Activated B cell treated with CpG ODN at 0.5 μM for 24 hours (primary cell): ENCODE results near the gene SOX5. TPM values are rescaled to one million over a fixed set of nuclear protein-coding genes. Genes with fewer than 3 reads are reported as not detected.
"Not testable (repeated sequence)": the region's sequence is repeated elsewhere in the genome, so short reads cannot be mapped to it uniquely, and the experiment has no call there.

Experiments used
- ATAC-seq: fragments of 200-7000 bp; cut with Tn5 transposase; one replicate; pipeline ENCODE4 v1.10.0; 2021; ENCODE audit warnings: low read depth, mild to moderate bottlenecking, moderate library complexity
- CTCF ChIA-PET: fragments of 350-600 bp; sonication (Branson Sonifier 250); formaldehyde crosslinking; loops from one replicate; lab custom pipeline; 2021; ENCODE audit warnings: antibody characterized with exemption; lab: Charles Lee
- POLR2A ChIA-PET: fragments of 350-600 bp; sonication (Branson Sonifier 250); formaldehyde crosslinking; loops from one replicate; lab custom pipeline; 2021; ENCODE audit warnings: antibody characterized with exemption; lab: Charles Lee
- DNase-seq: peaks from one replicate; pipeline ENCODE4 v3.0.0; 2022
- H3K27ac Mint-ChIP-seq: one replicate; pipeline ENCODE4 v1.8.0; 2020; ENCODE audit warnings: mixed read lengths
- H3K27me3 Mint-ChIP-seq: one replicate; pipeline ENCODE4 v1.8.0; 2021; ENCODE audit warnings: mixed read lengths
- H3K36me3 Mint-ChIP-seq: one replicate; pipeline ENCODE4 v1.8.0; 2021; ENCODE audit warnings: low read depth, mixed read lengths
- H3K4me1 Mint-ChIP-seq: one replicate; pipeline ENCODE4 v1.8.0; 2021; ENCODE audit warnings: mixed read lengths
- H3K4me3 Mint-ChIP-seq: one replicate; pipeline ENCODE4 v1.8.0; 2020; ENCODE audit warnings: mild to moderate bottlenecking, mixed read lengths
- H3K9me3 Mint-ChIP-seq: one replicate; pipeline ENCODE4 v1.8.0; 2020; ENCODE audit warnings: mixed read lengths
- CTCF ChIP-seq: fragments of 200-600 bp; IDR thresholded peaks from one replicate; pipeline ENCODE4 v1.8.0; 2022; ENCODE audit warnings: antibody characterized with exemption, mild to moderate bottlenecking
- intact Hi-C: fragments of 100-400 bp; cut with micrococcal nuclease; formaldehyde crosslinking; loops from one replicate; pipeline ENCODE4 v1.15.1; 2024
- total RNA-seq: library from RNA; stranded (reverse); gene quantifications from 2 replicates; pipeline ENCODE4 v1.2.3, GENCODE V29; 2022

The SOX5 gene
- total RNA-seq, 1 donor from 2014 or later, result 85.5 TPM

GRCh38 chr12:23834076-23834475 lies 115.4 kb downstream of the SOX5 start:
- Mint-ChIP-seq H3K36me3 (no peaks in the 10 kb centered on the region), H3K4me1 (peaks cover 8% of the 10 kb centered on the region), H3K9me3 (no peaks in the 10 kb centered on the region), H3K27me3 (no peaks in the 10 kb centered on the region), H3K27ac (no peak overlapping the region), H3K4me3 (no peak overlapping the region)
- POLR2A ChIA-PET, result no interaction called here
- no peak for ATAC-seq
- no peak for TF ChIP-seq CTCF
- CTCF ChIA-PET, result no interaction called here
- intact Hi-C loops, result no loop called here
- DNase-seq, result no peak

GRCh38 chr12:23831739-23832138 lies 117.7 kb downstream of the SOX5 start:
- Mint-ChIP-seq H3K4me1 (peaks cover 8% of the 10 kb centered on the region), H3K27me3 (no peaks in the 10 kb centered on the region), H3K9me3 (no peaks in the 10 kb centered on the region), H3K4me3 (no peak overlapping the region), H3K36me3 (peaks cover 1% of the 10 kb centered on the region), H3K27ac (no peak overlapping the region)
- POLR2A ChIA-PET, result no interaction called here
- intact Hi-C loops, result no loop called here
- ATAC-seq (peak; percentile 40), DNase-seq (no peak)
- CTCF ChIA-PET, result no interaction called here
- TF ChIP-seq CTCF, result no peak

- DNase-seq (no peak), ATAC-seq (no peak)
- CTCF ChIA-PET, result no interaction called here
- no peak for TF ChIP-seq CTCF
- Mint-ChIP-seq H3K27me3 (no peaks in the 10 kb centered on the region), H3K4me1 (peaks cover 8% of the 10 kb centered on the region), H3K4me3 (no peak overlapping the region), H3K27ac (no peak overlapping the region), H3K36me3 (peaks cover 1% of the 10 kb centered on the region), H3K9me3 (no peaks in the 10 kb centered on the region)
- POLR2A ChIA-PET, result no interaction called here
- intact Hi-C loops, result no loop called here
These were observed 119.3 kb downstream of the SOX5 start for GRCh38 chr12:23830210-23830609.

- no peak overlapping the region for H3K4me3 Mint-ChIP-seq
- H3K27ac Mint-ChIP-seq, result no peak overlapping the region
- DNase-seq (no peak), ATAC-seq (no peak)
- ChIA-PET POLR2A (no interaction called here), CTCF (no interaction called here)
- no peak for TF ChIP-seq CTCF
- peaks cover 8% of the 10 kb centered on the region for H3K4me1 Mint-ChIP-seq
- no peaks in the 10 kb centered on the region for H3K27me3 Mint-ChIP-seq
- intact Hi-C loops, result no loop called here
- peaks cover 1% of the 10 kb centered on the region for H3K36me3 Mint-ChIP-seq
- no peaks in the 10 kb centered on the region for H3K9me3 Mint-ChIP-seq
These were observed 122.1 kb downstream of the SOX5 start for GRCh38 chr12:23827353-23827752.

DNA sequence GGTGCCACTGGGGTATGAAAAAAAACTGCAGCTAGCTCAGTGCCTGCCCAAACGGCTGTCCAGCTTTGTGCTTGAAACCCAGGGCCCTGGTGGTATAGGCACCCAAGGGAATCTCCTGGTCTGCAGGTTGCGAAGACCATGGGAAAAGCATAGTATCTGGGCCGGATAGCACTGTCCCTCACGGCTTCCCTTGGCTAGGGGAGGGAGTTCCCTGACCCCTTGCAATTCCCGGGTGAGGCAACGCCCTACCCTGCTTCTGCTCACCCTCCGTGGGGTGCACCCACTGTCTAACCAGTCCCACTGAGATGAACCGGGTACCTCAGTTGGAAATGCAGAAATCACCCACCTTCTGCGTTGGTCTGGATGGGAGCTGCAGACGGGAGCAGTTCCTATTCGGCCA lies 124.3 kb downstream of the SOX5 start:
- DNase-seq, H3K4me3 Mint-ChIP-seq, CTCF ChIA-PET, ATAC-seq, intact Hi-C loops, POLR2A ChIA-PET, H3K27me3 Mint-ChIP-seq, H3K36me3 Mint-ChIP-seq, H3K4me1 Mint-ChIP-seq, H3K27ac Mint-ChIP-seq, H3K9me3 Mint-ChIP-seq: not testable (repeated sequence)

DNA sequence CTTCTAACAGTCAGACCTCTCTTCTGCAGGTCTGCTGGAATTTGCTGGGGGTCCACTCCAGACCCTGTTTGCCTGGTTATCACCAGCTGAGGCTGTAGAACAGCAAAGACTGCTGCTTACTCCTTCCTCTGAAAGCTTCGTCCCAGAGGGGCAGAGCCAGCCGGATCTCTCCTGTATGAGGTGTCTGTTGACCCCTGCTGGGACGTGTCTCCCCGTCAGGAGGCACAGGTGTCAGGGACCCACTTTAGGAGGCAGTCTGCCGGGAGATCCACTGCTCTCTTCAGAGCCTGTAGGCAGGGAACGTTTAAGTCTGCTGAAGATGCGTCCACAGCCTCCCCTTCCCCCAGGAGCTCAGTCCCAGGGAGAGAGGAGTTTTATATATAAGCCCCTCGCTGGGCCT lies 125.1 kb downstream of the SOX5 start:
- H3K4me3 Mint-ChIP-seq, result no peak overlapping the region
- DNase-seq (no peak), ATAC-seq (no peak)
- peaks cover 1% of the 10 kb centered on the region for H3K36me3 Mint-ChIP-seq
- no peak overlapping the region for H3K27ac Mint-ChIP-seq
- intact Hi-C loops, result no loop called here
- no peaks in the 10 kb centered on the region for H3K4me1 Mint-ChIP-seq
- ChIA-PET POLR2A (no interaction called here), CTCF (no interaction called here)
- H3K27me3 Mint-ChIP-seq, result no peaks in the 10 kb centered on the region
- H3K9me3 Mint-ChIP-seq, result no peaks in the 10 kb centered on the region
- no peak for TF ChIP-seq CTCF

DNA sequence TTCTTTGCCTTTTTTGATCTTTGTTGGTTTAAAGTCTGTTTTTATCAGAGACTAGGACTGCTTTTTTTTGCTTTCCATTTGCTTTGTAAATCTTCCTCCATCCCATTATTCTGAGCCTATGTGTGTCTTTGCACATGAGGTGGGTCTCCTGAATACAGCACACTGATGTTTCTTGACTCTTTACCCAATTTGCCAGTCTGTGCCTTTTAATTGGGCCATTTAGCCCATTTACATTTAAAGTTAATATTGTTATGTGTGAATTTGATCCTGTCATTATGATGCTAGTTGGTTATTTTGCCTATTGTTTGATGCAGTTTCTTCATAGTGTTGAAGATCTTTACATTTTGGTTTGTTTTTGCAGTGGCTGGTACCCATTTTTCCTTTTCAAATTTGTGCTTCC lies 126.6 kb downstream of the SOX5 start:
- H3K4me3 Mint-ChIP-seq, POLR2A ChIA-PET, H3K27ac Mint-ChIP-seq, CTCF ChIA-PET, intact Hi-C loops, DNase-seq, H3K27me3 Mint-ChIP-seq, H3K4me1 Mint-ChIP-seq, H3K36me3 Mint-ChIP-seq, H3K9me3 Mint-ChIP-seq, ATAC-seq: not testable (repeated sequence)
